HEK293T (cell line): Measurements from ENCODE around the gene P2RY14.

Experiments
- BHLHE40 ChIP-seq: fragments of 450-650 bp; IDR thresholded peaks from 2 replicates; pipeline ENCODE4 v1.6.1; 2016; ENCODE audit warnings: mild to moderate bottlenecking, moderate library complexity, borderline replicate concordance
- ELF4 ChIP-seq: fragments of 450-650 bp; IDR thresholded peaks from 2 replicates; pipeline ENCODE4 v1.6.1; 2017; ENCODE audit warnings: antibody characterized with exemption
- FOXA1 ChIP-seq: fragments of 450-650 bp; IDR thresholded peaks from 2 replicates; pipeline ENCODE4 v1.6.1; 2016; ENCODE audit warnings: mild to moderate bottlenecking
- FOXM1 ChIP-seq: fragments of 450-650 bp; IDR thresholded peaks from 2 replicates; pipeline ENCODE4 v1.6.1; 2017; ENCODE audit warnings: mild to moderate bottlenecking, borderline replicate concordance
- NFRKB ChIP-seq: fragments of 450-650 bp; IDR thresholded peaks from 2 replicates; pipeline ENCODE4 v1.6.1; 2016; ENCODE audit warnings: mild to moderate bottlenecking, moderate library complexity
- SP1 ChIP-seq: fragments of 450-650 bp; IDR thresholded peaks from 2 replicates; pipeline ENCODE4 v1.6.1; 2017
- SUZ12 ChIP-seq: fragments of 450-650 bp; IDR thresholded peaks from 2 replicates; pipeline ENCODE4 v1.6.1; 2016; ENCODE audit warnings: mild to moderate bottlenecking
- ZNF384 ChIP-seq: fragments of 450-650 bp; IDR thresholded peaks from 2 replicates; pipeline ENCODE4 v1.6.1; 2016

DNA sequence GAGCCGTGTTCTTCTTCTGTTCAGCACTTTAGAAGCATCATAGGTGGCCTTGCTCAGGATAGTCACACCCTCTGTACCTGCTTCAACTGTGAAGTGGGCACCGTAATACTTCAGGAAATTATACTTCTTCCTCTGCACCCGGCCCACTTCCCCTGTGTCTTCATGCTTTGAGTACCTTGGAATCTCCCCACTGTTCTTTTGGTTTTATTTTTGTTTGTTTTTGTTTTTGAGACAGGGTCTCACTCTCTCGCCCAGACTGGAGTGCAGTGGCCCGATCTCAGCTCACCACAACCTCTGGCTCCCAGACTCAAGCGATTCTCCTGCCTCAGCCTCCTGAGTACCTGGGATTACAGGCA, 1.7 kb downstream of the P2RY14 start:
- TF ChIP-seq BHLHE40 (no peak), ELF4 (no peak), FOXM1 (no peak), FOXA1 (no peak), ZNF384 (no peak), NFRKB (no peak), SUZ12 (no peak), SP1 (no peak)
